Heart left ventricle (tissue), 16 donors: ENCODE data around the gene EWSR1. TPM values are rescaled to one million over a fixed set of nuclear protein-coding genes. Genes with fewer than 3 reads are reported as not detected.
"Not testable (repeated sequence)": the region's sequence is repeated elsewhere in the genome, so short reads cannot be mapped to it uniquely, and the experiment has no call there.

Source experiments
- ATAC-seq, 4 donors: fragments of 200-7000 bp; cut with Tn5 transposase; one replicate each; pipeline ENCODE4 v1.9.1; 2020 to 2022; ENCODE audit warnings: moderate library complexity in 4 of 4, mild to moderate bottlenecking in 3 of 4, moderate number of reproducible peaks in 1 of 4
- DNase-seq, 5 donors: peaks; one replicate each; pipeline ENCODE4 v3.0.0-alpha.2; 2020
- H3K27ac ChIP-seq, 12 donors: fragments of 200-600 bp; sonication (generic) in 4 of 12; one replicate each; pipeline versions ENCODE4 v1.5.0 to v1.8.0; 2016 to 2022; ENCODE audit warnings: mild to moderate bottlenecking in 2 of 12
- H3K27me3 ChIP-seq, 9 donors: fragments of 200-600 bp; sonication (generic) in 2 of 9; one replicate each; pipeline versions ENCODE4 v1.5.1 to v1.8.0; 2016 to 2022; ENCODE audit warnings: mild to moderate bottlenecking in 3 of 9
- H3K36me3 ChIP-seq, 9 donors: fragments of 200-600 bp; sonication (generic) in 2 of 9; one replicate each; pipeline versions ENCODE4 v1.5.0 to v1.8.0; 2018 to 2022; ENCODE audit warnings: mild to moderate bottlenecking in 2 of 9
- H3K4me1 ChIP-seq, 12 donors: fragments of 200-600 bp; sonication (generic) in 4 of 12; one replicate each; pipeline versions ENCODE4 v1.5.0 to v1.8.0; 2016 to 2022; ENCODE audit warnings: mild to moderate bottlenecking in 3 of 12
- H3K4me3 ChIP-seq, 12 donors: fragments of 200-600 bp; sonication (generic) in 4 of 12; one replicate each; pipeline versions ENCODE4 v1.5.0 to v1.8.0; 2017 to 2022; ENCODE audit warnings: mild to moderate bottlenecking in 9 of 12, moderate library complexity in 4 of 12
- H3K9me3 ChIP-seq, 12 donors: fragments of 200-600 bp; sonication (generic) in 4 of 12; one replicate each; pipeline versions ENCODE4 v1.5.0 to v1.8.0; 2016 to 2022; ENCODE audit warnings: mild to moderate bottlenecking in 1 of 12
- CTCF ChIP-seq, 12 donors: fragments of 200-600 bp; sonication (generic) in 4 of 12; IDR thresholded peaks; one replicate each; pipeline versions ENCODE4 v1.5.0 to v1.8.0; 2018 to 2022; ENCODE audit warnings: antibody characterized with exemption in 12 of 12, mild to moderate bottlenecking in 5 of 12
- POLR2A ChIP-seq, 2 donors: fragments of 450-650 bp; IDR thresholded peaks; one replicate each; pipeline ENCODE4 v1.6.1; 2017; ENCODE audit warnings: antibody characterized with exemption in 2 of 2, mild to moderate bottlenecking in 2 of 2, moderate library complexity in 2 of 2
- WGBS, 4 donors: extraction: QIAGEN DNeasy Blood & Tissue Kit in 2 of 4; methylation state at CpG; one replicate each; pipeline versions ENCODE4 v1.1.5 to v1.1.7; 2013 to 2018; 5-methylcytosine and 5-hydroxymethylcytosine counted together
- intact Hi-C, 10 donors: fragments of 100-400 bp; cut with DNase I; formaldehyde crosslinking; loops; one replicate each; pipeline versions ENCODE4 v1.11.1 to v1.14.2; 2022
- polyA plus RNA-seq, 2 donors: library from polyadenylated mRNA; stranded (reverse); fragments of 200-250 nt; gene quantifications; one replicate each; pipeline ENCODE4 v1.2.3, GENCODE V29; 2013
- total RNA-seq, 9 donors: library from RNA; depleted of rRNA in 2 of 9; stranded (reverse); fragments of >200 nt in 2 of 9; fragmentation: NEBNext Ultra II Directional in 3 of 9; extraction: Animal tissue kit (Norgen Biotek cat#: 25700) in 3 of 9; gene quantifications; one replicate each; pipeline versions ENCODE4 v1.1.0 to v1.2.4, GENCODE V29; 2016 to 2023
- donor health status: ischemic (EF 13 %, LVEDD 7.1; RV severe dilation, severe dysfunction).
- donor health status: healthy with polysubstance abuse.
- donor health status: DM: no; HTN: yes; CAD: no.
- donor health status: DM: no; HTN: no; CAD: no.
- donor health status: ischemic (EF 25% LVEDD 6.9; RV normal size, moderate dysfunction).
- donor health status: ischemic (EF 25% LVEDD 5.7; RV mildly dilated, moderate dysfunction).
- donor health status: healthy.
- donor health status: DM: yes; HTN: yes; CAD: no.
- donor health status: ischemic (EF 35%, LVEDD 5.7; RV mildly dilated, moderate dysfunction).
- donor health status: nonischemic (EF 11% LVEDD 7.7; RV severe dilation, severe dysfunction).
- donor health status: DM: yes; HTN: yes; CAD: no.
- donor health status: PGD.
- donor health status: ischemic (EF 29% LVEDD 5.4; RV normal size, mild dysfunction).
- donor health status: nonischemic (EF 23%, LVEDD 6.1; RV moderate dilation, normal function).

The EWSR1 gene
- total and polyA plus RNA-seq, 11 donors, result 94.3 to 202 (median 138) TPM

GRCh38 chr22:29244785-29245625 is 23.1 kb upstream of the EWSR1 start:
- peak in 3 of 4 donors; percentile 10 to 31 (median 25) for ATAC-seq
- H3K4me3 ChIP-seq, result no peak overlapping the region
- TF ChIP-seq POLR2A (IDR thresholded peaks at IDR 0.05) (no peak), CTCF (IDR thresholded peaks at IDR 0.05) (no peak)

GRCh38 chr22:29245626-29246385 is 22.3 kb upstream of the EWSR1 start:
- H3K4me3 ChIP-seq, result no peak overlapping the region
- no peaks in the 10 kb centered on the region for H3K4me1 ChIP-seq
- no peak overlapping the region for H3K27ac ChIP-seq
- H3K27me3 ChIP-seq, result no peaks in the 10 kb centered on the region
- intact Hi-C loops, result loop anchor here (2.0 to 10.0 kb wide), 10 partner anchors 44 to 641 kb away; partner anchors contain the start of gene KREMEN1 (in 2 of the 10)
- ATAC-seq, result peak; percentile 74 to 95 (median 94)
- H3K36me3 ChIP-seq, result no peaks in the 10 kb centered on the region
- 46 to 53% (median 50%) methylated on average over 9 to 11 of the region's 11 CpGs for WGBS, 4 donors
- TF ChIP-seq POLR2A (IDR thresholded peaks at IDR 0.05) (no peak), CTCF (IDR thresholded peaks at IDR 0.05) (peak; percentile 86 to 99 (median 97))
- H3K9me3 ChIP-seq, result peaks cover 0 to 18% (median 0%) of the 10 kb centered on the region in 12 donors
- peak; percentile 65 to 81 (median 66) for DNase-seq

More at GRCh38 chr22:29244785-29245625, 23.1 kb upstream of the EWSR1 start:
- Histone ChIP-seq H3K9me3 (peaks cover 0 to 18% (median 0%) of the 10 kb centered on the region in 12 donors), H3K27ac (no peak overlapping the region), H3K36me3 (no peaks in the 10 kb centered on the region), H3K4me1 (no peaks in the 10 kb centered on the region), H3K27me3 (no peaks in the 10 kb centered on the region)
- WGBS, 4 donors, result 66 to 79% (median 76%) methylated on average over 7 of the region's 7 CpGs
- DNase-seq, result no peak
- intact Hi-C loops, result loop anchor here (2.0 to 10.0 kb wide), 13 partner anchors 38 to 643 kb away; partner anchors contain the start of genes KREMEN1 (in 2 of the 10) and EMID1 (in 1 of the 10)

DNA sequence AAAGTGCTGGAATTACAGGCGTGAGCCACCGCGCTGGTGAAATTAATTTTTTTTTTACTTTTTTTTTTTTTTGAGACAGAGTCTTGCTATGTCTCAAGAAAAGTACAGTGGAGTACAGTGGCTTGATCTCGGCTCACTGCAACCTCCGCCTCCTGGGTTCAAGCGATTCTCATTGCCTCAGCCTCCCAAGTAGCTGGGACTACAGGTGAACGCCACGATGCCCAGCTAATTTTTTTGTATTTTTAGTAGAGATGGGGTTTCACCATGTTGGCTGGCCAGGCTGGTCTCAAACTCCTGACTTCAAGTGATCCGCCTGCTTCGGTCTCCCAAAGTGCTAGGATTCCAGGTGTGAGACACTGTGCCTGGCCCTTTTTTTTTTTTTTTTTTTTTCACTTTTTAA is 20.2 kb upstream of the EWSR1 start:
- H3K36me3 ChIP-seq, DNase-seq, H3K4me3 ChIP-seq, H3K27ac ChIP-seq, H3K4me1 ChIP-seq, ATAC-seq, H3K27me3 ChIP-seq, H3K9me3 ChIP-seq: not testable (repeated sequence)
- intact Hi-C loops, result loop anchor here (5.0 to 10.0 kb wide), 8 partner anchors 46 to 643 kb away; partner anchors contain the start of gene KREMEN1 (in 2 of the 10)
- WGBS, 4 donors, result 95 to 97% (median 96%) methylated on average over 10 of the region's 10 CpGs

DNA sequence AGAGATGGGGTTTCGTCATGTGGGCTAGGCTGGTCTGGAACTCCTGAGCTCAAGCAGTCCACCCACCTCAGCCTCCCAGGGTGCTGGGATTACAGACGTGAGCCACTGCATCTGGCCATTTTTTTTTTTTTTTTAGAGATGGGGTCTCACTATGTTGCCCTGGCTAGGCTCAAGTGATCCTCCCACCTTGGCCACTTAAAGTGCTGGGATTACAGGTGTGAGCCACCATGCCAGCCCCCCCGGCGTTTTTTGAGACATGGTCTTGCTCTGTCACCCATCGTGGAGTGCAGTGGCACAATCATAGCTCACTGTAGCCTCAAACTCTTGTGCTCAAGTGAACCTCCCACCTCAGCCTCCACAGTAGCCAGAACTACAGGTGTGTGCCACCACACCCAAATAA is 16.8 kb upstream of the EWSR1 start:
- Histone ChIP-seq H3K27ac (no peak overlapping the region), H3K4me1 (no peaks in the 10 kb centered on the region), H3K4me3 (no peak overlapping the region), H3K36me3 (no peaks in the 10 kb centered on the region), H3K9me3 (no peaks in the 10 kb centered on the region), H3K27me3 (no peaks in the 10 kb centered on the region)
- intact Hi-C loops, result no loop called here
- no peak for DNase-seq
- TF ChIP-seq CTCF (IDR thresholded peaks at IDR 0.05) (no peak), POLR2A (IDR thresholded peaks at IDR 0.05) (no peak)
- ATAC-seq, result no peak
- WGBS, 4 donors, result 91 to 95% (median 93%) methylated on average over 5 of the region's 5 CpGs
